ENCODE results near the gene PLCL1.

Gene PLCL1

DNA sequence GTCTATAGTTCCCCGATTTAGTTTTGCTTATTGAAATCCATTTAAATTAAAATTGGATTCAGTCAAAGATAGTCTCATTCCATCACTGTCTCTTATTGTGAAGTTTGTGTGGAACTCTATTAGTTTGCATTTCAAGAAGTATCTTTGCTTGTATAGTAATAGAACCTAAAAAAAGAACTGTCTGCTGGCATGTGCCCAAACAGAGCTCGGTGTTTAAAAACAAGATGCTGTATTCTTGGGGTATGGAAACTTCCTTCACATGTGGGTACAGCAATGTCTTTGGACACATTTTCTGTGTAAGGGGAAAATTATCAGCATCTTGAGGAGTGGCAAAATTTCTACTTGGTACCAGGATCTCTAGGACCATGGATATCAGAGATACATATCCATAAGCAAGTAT lies 292.6 kb downstream of the PLCL1 start:
- TF ChIP-seq, protein P1, sequence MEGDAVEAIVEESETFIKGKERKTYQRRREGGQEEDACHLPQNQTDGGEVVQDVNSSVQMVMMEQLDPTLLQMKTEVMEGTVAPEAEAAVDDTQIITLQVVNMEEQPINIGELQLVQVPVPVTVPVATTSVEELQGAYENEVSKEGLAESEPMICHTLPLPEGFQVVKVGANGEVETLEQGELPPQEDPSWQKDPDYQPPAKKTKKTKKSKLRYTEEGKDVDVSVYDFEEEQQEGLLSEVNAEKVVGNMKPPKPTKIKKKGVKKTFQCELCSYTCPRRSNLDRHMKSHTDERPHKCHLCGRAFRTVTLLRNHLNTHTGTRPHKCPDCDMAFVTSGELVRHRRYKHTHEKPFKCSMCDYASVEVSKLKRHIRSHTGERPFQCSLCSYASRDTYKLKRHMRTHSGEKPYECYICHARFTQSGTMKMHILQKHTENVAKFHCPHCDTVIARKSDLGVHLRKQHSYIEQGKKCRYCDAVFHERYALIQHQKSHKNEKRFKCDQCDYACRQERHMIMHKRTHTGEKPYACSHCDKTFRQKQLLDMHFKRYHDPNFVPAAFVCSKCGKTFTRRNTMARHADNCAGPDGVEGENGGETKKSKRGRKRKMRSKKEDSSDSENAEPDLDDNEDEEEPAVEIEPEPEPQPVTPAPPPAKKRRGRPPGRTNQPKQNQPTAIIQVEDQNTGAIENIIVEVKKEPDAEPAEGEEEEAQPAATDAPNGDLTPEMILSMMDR (IDR thresholded peaks at IDR 0.05; ENCODE audit: control insufficient read depth, insufficient read depth, low read depth, low read length, missing control alignments): no peak
- no peak for DNase-seq (ENCODE audit: low read depth)
- H3K4me3 ChIP-seq (ENCODE audit: control insufficient read depth, low read depth, low read length): no peak overlapping the region

DNA sequence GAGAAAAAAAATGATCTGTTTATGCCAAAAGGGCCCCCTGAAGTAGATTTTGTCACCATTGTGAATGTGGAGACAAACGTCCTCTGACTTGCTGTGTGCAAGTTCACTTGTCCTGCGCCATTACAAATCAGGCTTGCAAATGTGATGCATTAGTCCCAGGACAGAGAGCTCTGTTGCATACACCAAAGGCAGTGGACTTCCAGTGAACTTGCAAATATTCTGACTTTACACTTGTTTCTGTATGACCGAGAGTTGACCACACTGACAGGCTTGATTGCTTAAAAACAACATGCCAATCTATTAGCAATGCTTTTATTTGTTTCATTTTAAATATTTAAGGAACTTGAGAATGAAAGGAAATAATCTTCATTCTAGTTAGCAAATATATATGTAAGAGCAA lies 293.2 kb downstream of the PLCL1 start:
- no peak for DNase-seq (ENCODE audit: low read depth)
- TF ChIP-seq, protein P1 (IDR thresholded peaks at IDR 0.05; ENCODE audit: control insufficient read depth, insufficient read depth, low read depth, low read length, missing control alignments): no peak
- no peak overlapping the region for H3K4me3 ChIP-seq (ENCODE audit: control insufficient read depth, low read depth, low read length)

DNA sequence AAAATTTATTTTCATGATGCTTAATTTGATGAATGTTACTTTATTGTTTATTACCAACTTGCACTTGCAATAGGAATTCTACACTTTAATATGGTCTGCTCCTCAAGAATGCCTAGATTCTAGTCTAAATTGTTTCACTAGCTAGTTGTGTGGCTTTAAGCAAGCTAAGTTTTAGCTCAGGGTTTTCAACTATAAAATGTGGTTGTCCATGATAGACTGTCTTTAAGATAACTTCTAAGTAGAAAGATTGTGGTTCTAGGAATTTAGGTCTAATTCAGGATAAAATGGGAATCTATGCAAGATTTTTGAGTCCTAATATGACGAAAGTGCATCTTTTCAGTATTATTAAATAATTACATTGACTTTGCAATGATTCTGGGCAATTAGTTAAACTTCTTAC lies 294.0 kb downstream of the PLCL1 start:
- no peak overlapping the region for H3K4me3 ChIP-seq (ENCODE audit: control insufficient read depth, low read depth, low read length)
- TF ChIP-seq, protein P1 (IDR thresholded peaks at IDR 0.05; ENCODE audit: control insufficient read depth, insufficient read depth, low read depth, low read length, missing control alignments): no peak
- no peak for DNase-seq (ENCODE audit: low read depth)

DNA sequence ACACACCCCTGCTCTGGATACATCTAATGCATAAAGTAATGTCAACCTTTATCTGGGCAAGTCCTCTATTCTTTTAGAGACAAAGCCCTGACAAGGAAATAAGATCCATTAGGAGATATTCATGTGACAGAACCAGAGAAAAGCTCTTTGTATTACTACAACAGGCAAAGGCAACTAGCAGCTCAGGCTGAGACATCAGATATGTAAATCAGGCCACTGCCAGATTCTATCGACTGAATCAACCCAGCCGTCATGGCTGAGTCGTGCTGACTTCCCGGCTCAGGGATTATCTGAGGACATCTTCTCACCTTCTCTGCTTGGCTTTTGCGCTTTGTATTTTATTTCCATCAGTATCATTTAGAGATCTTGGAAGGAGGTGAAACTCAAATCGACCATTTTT lies 294.5 kb downstream of the PLCL1 start:
- no peak for DNase-seq (ENCODE audit: low read depth)
- H3K4me3 ChIP-seq (ENCODE audit: control insufficient read depth, low read depth, low read length): no peak overlapping the region
- TF ChIP-seq, protein P1 (IDR thresholded peaks at IDR 0.05; ENCODE audit: control insufficient read depth, insufficient read depth, low read depth, low read length, missing control alignments): no peak

DNA sequence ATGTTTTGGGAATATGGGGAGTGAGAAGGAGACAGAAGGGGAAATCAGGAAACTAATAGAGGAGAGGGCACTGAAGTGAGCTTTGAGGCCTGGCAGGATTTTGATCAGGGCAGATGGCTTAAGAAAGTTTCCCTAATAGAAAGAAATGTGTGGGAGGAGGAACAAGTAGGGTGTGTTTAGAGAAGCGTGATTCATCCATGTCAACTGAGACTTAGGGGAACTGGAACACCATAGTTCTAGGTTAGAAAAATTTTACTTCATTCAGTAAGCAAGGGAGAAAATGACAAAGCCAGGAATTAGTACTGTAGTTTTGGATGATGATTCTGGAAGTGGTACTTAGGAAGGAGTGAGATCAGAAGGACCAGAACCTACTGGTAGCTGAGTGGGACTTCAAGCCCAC lies 296.0 kb downstream of the PLCL1 start:
- DNase-seq (ENCODE audit: low read depth): peak; percentile 23
- no peak overlapping the region for H3K4me3 ChIP-seq (ENCODE audit: control insufficient read depth, low read depth, low read length)
- TF ChIP-seq, protein P1 (IDR thresholded peaks at IDR 0.05; ENCODE audit: control insufficient read depth, insufficient read depth, low read depth, low read length, missing control alignments): no peak

DNA sequence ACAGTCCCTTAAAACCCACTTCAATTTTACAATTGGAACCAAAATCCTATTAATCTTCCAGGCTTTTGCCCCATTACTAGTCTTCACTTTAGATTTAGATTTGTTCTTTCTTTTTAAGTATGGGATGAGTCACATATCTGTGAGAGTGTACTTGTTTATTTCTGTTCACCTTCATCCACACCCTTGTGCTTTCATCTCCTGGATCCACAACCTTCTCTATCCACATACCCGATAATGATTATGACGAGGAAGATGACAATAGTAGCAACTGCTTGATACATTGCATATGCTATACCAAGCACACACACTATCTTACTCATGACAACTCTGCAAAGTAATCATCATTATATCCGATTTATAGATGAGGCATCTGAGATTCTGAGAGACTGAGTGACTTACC lies 297.3 kb downstream of the PLCL1 start:
- no peak overlapping the region for H3K4me3 ChIP-seq (ENCODE audit: control insufficient read depth, low read depth, low read length)
- TF ChIP-seq, protein P1 (IDR thresholded peaks at IDR 0.05; ENCODE audit: control insufficient read depth, insufficient read depth, low read depth, low read length, missing control alignments): no peak
- DNase-seq (ENCODE audit: low read depth): no peak

DNA sequence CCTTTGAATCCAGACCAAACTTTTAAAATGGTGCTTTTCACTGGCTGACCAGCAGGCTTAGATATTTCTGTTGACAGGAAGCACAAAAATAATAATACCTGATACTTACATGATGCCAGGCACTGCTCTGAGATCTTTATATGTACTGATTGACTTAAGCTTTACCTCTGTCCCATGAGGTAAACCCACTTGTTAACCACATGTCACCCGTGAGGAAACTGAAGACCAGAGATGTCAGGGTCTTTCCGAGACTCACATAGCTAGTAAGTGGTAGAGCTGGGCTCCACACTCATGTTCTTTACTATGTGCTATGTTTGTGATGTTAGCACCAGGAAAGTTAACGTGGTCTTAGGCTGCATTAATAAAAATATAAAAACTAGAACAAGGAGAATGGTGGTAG lies 297.7 kb downstream of the PLCL1 start:
- TF ChIP-seq, protein P1 (IDR thresholded peaks at IDR 0.05; ENCODE audit: control insufficient read depth, insufficient read depth, low read depth, low read length, missing control alignments): no peak
- DNase-seq (ENCODE audit: low read depth): no peak
- no peak overlapping the region for H3K4me3 ChIP-seq (ENCODE audit: control insufficient read depth, low read depth, low read length)

All from AG09309 (cell line).